NCI-H69 (cell line): ENCODE results near the gene JARID2.
A peak's percentile ranks its signal among the peaks of the same experiment; 100 is the strongest.
"Not testable (repeated sequence)": the region's sequence is repeated elsewhere in the genome, so short reads cannot be mapped to it uniquely, and the experiment has no call there.

Experiments
- DNase-seq: peaks from one replicate; lab custom pipeline; 2025; lab: John Stamatoyannopoulos, UW

Gene JARID2

GRCh38 chr6:15401120-15401519 is 155.3 kb downstream of the JARID2 start:
- DNase-seq: no peak

GRCh38 chr6:15401769-15402250 is 155.9 kb downstream of the JARID2 start:
- peak; percentile 30 for DNase-seq

- no peak for DNase-seq
These were observed 156.7 kb downstream of the JARID2 start for GRCh38 chr6:15402406-15403045.

GRCh38 chr6:15403094-15403755 is 157.4 kb downstream of the JARID2 start:
- no peak for DNase-seq

GRCh38 chr6:15404685-15404980 is 158.8 kb downstream of the JARID2 start:
- DNase-seq: no peak

- DNase-seq: no peak
These were observed 159.5 kb downstream of the JARID2 start for GRCh38 chr6:15405129-15406068.

GRCh38 chr6:15406452-15406851 is 160.6 kb downstream of the JARID2 start:
- DNase-seq: no peak

- DNase-seq: no peak
These were observed 162.1 kb downstream of the JARID2 start for GRCh38 chr6:15408008-15408407.

GRCh38 chr6:15408758-15409157 is 162.9 kb downstream of the JARID2 start:
- no peak for DNase-seq

- DNase-seq: no peak
These were observed 163.6 kb downstream of the JARID2 start for GRCh38 chr6:15409301-15410125.

GRCh38 chr6:15410126-15410391 is 164.2 kb downstream of the JARID2 start:
- DNase-seq: no peak

GRCh38 chr6:15410752-15411151 is 164.9 kb downstream of the JARID2 start:
- DNase-seq: no peak

GRCh38 chr6:15411766-15412165 is 165.9 kb downstream of the JARID2 start:
- no peak for DNase-seq

- DNase-seq: no peak
These were observed 166.9 kb downstream of the JARID2 start for GRCh38 chr6:15412767-15413166.

GRCh38 chr6:15413466-15414234 is 167.8 kb downstream of the JARID2 start:
- no peak for DNase-seq

- no peak for DNase-seq
These were observed 168.4 kb downstream of the JARID2 start for GRCh38 chr6:15414235-15414612.

- DNase-seq: not testable (repeated sequence)
These were observed 169.8 kb downstream of the JARID2 start for GRCh38 chr6:15415622-15416021.

GRCh38 chr6:15416932-15417509 is 171.2 kb downstream of the JARID2 start:
- DNase-seq: no peak

GRCh38 chr6:15417811-15418210 is 171.9 kb downstream of the JARID2 start:
- no peak for DNase-seq

GRCh38 chr6:15419493-15419892 is 173.6 kb downstream of the JARID2 start:
- DNase-seq: no peak

GRCh38 chr6:15420959-15421438 is 175.1 kb downstream of the JARID2 start:
- DNase-seq: no peak
